ENCODE measurements around the gene ULK4. TPM values are rescaled to one million over a fixed set of nuclear protein-coding genes. Genes with fewer than 3 reads are reported as not detected.
"Not testable (repeated sequence)": the region's sequence is repeated elsewhere in the genome, so short reads cannot be mapped to it uniquely, and the experiment has no call there.

The ULK4 gene
- total RNA-seq, 1 donor from 2014 or later = 5.1 TPM

DNA sequence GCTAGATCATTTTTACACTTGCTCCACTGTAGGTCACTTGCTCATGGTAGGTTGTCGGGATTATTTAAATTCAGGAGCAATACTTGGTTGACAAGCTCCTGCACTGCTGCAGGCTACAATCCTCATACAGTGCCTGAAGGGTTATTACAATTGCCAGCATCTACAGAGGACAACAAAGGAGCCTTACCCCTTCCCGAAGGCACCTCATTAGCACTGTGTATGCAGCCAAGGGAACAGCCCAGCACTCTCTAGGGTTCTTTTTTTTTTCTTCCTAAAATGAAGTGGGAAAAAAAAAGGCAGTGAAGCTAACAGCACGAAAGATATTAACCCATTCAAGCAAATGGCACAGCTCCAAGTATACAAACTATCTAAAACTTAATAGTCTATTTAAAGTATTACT lies 142.7 kb downstream of the ULK4 start:
- intact Hi-C loops (cut with DNase I) = no loop called here
- DNase-seq (ENCODE audit: low spot score) = no peak

DNA sequence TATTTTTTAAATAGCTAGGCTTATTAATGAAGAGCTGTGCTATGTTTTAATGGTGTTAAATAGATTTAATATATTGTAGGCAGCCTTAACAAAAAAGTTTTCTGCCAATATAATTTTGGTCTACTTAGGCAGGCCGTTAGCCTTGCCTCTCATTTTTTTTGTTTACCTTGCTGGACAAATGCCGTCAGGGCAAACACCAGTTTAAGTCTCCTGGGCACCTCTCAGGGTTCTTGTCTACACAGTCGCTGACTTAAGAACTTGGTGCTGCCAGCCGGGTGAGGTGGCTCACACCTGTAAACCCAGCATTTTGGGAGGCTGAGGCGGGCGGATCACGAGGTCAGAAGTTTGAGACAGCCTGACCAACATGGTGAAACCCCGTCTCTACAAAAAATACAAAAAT lies 153.3 kb downstream of the ULK4 start:
- intact Hi-C loops (cut with DNase I) = no loop called here
- DNase-seq (ENCODE audit: low spot score) = no peak

DNA sequence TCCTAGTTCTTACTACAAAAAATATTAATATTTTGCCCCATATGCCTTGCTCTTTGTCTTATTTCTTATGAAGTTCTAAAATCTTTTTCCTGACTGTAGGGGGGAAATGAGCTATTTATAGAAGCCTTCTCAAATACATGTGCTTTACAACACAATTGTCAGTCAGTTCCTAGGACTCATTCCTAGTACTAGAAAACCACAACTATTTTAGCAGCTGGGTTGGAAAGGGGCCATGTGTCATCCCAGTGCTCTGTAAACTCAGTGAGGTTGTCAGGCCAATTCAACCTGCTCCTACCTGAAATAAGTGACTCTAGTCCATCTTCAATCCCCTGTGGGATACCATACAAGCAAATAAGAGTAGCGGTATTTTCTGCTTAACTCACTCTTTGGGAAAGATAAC lies 153.8 kb downstream of the ULK4 start:
- no peak for DNase-seq (ENCODE audit: low spot score)
- intact Hi-C loops (cut with DNase I) = no loop called here

DNA sequence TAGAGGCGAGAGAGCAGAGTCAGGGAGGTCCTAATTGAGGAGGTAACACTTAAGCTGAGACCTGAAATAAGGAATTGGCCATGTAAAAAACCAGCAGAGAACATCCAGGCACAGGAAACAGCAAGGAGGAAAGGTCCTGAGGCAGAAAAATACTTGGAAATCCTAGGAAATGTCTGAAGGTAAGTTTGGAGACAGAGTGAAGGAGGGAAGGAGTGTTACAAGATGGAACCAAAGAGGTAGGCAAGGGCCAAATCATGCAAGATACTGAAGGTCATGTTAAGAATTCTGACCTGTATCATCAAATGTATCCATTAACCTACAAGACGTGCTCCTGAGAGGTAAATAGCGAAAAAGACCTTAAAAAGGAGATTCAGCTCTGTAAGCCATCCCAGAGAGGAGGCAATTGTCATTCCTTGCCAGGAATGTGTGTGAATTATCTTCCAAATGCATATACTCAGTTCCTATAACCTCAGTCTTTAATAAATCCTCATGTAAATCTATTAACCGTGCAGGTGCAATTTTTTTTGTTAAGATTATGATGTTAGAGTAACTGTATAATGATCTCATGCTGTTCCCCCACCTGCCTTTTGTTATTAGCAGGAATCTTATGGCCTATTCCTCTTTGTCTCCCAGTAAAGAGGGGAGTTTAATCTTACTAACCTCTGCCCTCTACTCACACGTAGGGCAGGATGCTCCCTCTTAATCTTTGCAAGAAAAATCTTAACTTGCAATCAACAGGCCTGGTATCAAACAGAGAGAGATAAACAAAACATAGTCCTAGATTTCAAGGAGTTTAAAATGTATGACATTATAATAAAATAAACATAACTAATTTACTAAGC lies 166.9 kb downstream of the ULK4 start:
- intact Hi-C loops (cut with DNase I) = no loop called here
- no peak for DNase-seq (ENCODE audit: low spot score)

DNA sequence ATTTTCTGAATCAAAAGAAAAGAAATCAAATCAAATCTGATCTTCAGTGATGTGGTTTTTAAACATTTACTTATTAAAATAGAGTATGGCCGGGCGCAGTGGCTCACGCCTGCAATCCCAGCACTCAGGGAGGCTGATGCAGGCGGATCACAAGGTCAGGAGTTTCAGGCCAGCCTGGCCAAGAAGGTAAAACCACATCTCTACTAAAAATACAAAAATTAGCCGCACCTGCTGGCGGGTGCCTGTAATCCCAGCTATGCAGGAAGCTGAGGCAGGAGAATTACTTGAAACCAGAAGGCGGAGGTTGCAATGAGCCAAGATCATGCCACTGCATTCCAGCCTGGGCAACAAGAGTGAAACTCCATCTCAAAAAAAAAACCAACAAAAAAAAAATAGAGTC lies 169.1 kb downstream of the ULK4 start:
- DNase-seq (ENCODE audit: low spot score) = no peak
- intact Hi-C loops (cut with DNase I) = no loop called here

DNA sequence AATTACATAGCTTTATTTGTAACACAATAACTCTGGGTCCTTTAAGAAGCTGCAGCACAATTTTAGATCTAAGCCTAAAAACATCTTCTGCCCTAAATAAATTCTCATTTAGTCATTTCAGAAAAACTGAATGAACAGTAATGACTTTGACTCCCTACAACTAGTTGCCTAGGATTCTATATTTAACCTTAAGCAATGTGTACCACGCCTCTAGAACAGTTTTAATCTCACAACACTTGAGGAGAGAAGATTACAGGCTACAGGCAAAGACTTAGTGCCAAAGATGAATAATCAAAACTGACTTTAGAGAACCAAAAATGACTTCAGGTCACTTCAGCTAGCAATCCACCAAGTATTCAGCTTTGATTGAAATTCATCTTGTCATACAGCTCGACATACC lies 192.8 kb downstream of the ULK4 start:
- no peak for DNase-seq (ENCODE audit: low spot score)
- intact Hi-C loops (cut with DNase I) = no loop called here

DNA sequence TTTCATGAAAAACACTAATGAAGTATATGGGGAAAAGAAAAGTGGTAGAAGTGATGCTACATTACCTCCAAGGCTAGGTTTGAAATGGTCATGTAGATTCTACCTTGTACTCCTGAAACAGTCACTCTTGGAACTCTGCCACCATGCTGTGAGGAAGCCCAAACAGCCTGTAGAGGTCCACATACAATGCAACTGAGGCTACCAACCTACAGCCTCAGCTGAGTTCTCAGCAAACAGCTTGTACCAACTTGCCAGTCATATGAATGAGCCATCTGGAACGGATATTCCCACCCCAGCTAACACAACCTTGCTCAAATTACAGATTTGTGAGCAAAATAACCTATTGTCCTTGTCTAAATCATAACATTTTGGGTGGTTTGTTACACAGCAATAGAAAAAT lies 193.5 kb downstream of the ULK4 start:
- intact Hi-C loops (cut with DNase I) = no loop called here
- DNase-seq (ENCODE audit: low spot score) = no peak

DNA sequence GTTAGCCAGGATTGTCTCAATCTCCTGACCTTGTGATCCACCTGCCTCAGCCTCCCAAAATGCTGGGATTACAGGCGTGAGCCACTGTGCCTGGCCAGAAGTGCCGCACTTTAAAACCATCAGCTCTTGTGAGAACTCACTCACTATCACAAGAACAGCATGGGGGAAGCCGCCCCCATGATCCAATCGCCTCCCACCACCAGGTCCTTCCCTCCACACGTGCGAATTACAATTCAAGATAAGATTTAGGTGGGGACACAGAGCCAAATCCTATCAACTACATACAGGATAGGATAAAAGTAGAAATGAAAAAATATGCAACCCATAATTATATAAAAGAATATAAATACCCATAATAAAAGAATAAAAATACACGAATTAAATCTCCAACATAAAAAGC lies 199.0 kb downstream of the ULK4 start:
- intact Hi-C loops (cut with DNase I); DNase-seq (ENCODE audit: low spot score): not testable (repeated sequence)

DNA sequence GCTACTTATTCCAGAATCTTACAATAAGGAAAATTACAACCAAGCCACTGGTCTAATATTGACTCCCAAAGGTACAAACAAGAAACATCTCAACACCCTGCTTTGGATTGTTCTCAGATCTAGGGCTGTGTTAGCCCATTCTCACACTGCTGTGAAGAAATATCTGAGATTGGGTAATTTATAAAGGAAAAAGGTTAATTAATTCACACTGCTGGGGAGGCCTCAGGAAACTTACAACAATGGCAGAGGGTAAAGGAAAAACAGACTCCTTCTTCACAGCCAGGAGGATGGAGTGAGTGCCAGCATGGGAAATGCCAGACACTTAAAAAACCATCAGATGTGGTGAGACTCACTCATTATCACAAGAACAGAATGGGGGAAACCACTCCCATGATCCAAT lies 208.3 kb downstream of the ULK4 start:
- intact Hi-C loops (cut with DNase I) = no loop called here
- DNase-seq (ENCODE audit: low spot score) = no peak

DNA sequence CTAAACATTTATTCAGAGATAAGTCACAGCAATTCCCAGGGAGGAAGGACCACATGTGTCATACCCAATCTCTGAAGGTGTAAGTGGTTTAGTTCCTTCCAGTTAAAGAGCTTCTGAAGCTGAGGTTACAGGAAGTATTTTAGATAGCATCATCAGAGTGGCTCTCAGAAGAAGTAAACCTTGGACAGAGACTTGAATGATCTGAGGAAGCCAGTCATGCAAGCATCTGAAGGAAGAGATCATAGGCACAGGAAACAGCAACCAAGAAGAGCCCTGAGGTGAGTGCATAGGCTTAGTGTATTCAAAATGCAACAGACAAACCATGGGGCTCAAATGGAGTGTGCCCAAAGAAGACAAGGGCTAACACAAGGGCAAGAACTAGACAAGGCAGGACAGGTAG lies 210.3 kb downstream of the ULK4 start:
- DNase-seq (ENCODE audit: low spot score) = no peak
- intact Hi-C loops (cut with DNase I) = no loop called here

DNA sequence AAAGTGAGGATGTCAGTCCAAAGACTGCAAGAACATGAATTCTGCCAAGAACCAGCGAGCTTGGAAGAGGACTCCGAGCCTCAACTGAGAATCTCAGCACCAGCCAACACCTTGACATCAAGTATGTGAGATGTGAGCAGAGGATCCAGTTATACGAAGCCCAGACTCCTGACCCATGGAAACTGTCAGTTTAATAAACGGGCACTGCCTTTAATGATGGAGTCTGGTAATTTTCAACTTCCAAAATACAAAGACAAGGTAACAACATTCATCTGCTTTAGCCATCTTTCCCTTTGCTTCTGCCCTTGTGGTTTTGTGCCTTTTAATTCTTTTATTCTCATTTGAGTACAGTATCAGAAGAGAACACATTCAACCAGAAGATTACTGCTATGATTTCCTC lies 211.9 kb downstream of the ULK4 start:
- intact Hi-C loops (cut with DNase I) = no loop called here
- no peak for DNase-seq (ENCODE audit: low spot score)

DNA sequence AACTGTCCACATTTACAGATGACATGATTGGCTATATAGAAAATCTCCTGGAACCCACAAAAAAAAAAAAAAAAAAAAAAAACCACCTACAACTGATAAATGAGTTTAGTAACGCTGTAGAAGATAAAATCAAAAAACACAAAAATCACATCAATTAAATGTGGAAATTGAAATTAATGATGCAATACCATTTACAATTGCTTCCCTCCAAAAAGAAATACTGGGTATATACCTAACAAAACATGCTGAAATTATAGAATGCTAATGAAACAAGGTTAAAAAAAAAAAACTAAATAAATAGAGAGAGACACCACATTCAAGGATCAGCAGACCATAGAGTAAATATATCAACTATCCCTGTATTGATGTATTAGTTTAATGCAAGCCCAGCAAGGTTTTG lies 215.7 kb downstream of the ULK4 start:
- intact Hi-C loops (cut with DNase I) = no loop called here
- DNase-seq (ENCODE audit: low spot score) = no peak

DNA sequence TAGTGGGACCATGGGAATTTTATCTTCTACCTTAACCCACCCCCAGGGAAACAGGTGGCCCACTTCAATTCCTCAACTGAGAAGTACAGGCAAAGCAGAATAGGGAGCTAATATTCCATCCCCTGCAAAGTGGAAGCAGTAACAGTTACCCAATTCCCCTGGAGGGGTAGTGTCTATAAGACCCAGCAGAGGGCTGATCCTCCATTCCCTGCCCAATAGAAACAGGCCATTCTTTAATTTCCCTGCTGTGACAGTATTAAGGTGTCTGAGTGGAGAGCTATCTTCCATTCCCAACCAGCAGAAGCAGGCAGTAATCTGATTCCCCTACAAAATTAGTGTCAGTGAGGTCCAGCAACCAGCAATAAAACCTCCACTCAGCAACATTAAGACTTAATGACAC lies 219.8 kb downstream of the ULK4 start:
- no peak for DNase-seq (ENCODE audit: low spot score)
- intact Hi-C loops (cut with DNase I) = no loop called here

DNA sequence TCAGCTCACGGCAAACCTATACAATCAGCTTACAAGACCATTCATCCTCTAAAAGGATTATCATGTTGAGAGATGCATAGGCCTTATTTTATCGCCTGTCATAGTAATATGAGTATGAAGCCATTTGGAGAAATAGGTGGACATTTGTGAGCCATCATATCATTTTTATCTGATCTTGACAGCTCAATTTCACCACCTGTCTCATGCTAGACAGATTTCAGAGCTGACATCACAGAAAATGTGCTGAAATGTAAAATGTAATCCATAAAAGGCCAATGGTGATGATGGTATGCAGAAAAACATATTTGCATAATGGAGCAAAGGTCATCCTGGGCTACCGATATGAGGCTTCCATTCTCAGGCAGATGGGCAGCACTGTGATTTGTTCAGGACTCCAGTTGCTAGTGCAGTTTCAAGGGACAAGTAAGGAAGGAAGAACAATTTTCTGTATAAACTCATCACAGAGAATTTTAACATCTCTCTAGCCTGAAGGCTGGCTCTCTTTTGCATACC lies 221.5 kb downstream of the ULK4 start:
- intact Hi-C loops (cut with DNase I) = no loop called here

DNA sequence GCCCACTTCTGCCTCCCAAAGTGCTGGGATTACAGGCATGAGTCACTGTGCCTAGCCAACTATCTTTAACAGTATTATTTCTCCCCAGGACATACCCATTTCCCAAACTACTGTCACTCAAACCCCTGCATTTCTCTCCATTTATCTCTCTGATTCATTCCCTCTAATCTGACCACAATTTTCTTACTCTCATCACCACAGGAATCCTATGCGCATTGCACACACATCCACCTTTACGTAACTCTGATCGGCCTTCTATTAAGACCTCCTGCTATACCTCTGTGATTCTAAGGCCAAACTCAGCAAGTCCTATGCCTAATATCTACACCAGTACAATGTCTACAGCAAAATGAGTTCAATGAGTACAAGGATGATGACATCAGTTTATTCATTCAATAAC lies 235.0 kb downstream of the ULK4 start:
- DNase-seq (ENCODE audit: low spot score) = no peak
- intact Hi-C loops (cut with DNase I) = no loop called here

More for the DNA sequence above, 221.5 kb downstream of the ULK4 start:
- no peak for DNase-seq (ENCODE audit: low spot score)

DNA sequence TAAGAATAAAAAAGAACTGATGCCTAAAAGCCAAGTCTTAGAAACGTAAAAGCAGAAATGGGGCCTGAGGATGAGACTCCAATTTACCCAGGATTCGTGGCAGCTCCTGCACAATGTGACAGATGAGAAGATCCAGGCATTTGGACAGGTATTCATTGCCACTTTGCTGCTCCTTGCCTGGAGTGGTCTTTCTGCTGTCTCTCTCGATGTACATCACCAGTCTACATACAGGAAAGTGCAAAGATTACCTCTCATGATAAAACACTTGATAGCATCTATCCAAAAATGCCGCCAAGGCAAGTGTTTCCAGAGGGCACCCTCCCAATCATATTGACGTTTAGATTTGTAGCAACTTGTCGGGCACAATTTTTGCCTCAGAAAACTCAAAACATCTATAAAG lies 244.3 kb downstream of the ULK4 start:
- no peak for DNase-seq (ENCODE audit: low spot score)
- intact Hi-C loops (cut with DNase I) = loop anchor here (5.0 kb wide), 1 partner anchor 1135 kb away; no protein-coding TSS in a partner anchor

DNA sequence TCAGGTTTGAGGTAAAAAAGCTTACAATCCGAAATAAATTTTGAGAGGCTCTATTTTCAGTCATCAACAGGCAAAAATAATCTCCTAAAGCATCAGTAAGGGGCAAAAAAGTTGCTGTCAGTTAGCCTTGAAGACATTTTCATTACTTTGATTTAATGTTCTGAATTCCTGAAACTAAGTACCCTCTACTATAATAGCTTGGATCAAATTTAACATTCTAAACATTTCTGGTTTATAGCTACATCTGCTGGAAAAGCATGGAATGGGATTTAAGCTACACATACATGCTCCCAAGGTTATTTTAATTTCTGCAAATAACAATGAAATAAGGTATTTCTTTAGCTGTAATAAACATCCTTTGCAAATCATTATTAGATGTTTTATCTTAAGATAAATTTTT lies 245.4 kb downstream of the ULK4 start:
- no peak for DNase-seq (ENCODE audit: low spot score)
- intact Hi-C loops (cut with DNase I) = loop anchor here (5.0 kb wide), 1 partner anchor 1134 kb away; no protein-coding TSS in a partner anchor

DNA sequence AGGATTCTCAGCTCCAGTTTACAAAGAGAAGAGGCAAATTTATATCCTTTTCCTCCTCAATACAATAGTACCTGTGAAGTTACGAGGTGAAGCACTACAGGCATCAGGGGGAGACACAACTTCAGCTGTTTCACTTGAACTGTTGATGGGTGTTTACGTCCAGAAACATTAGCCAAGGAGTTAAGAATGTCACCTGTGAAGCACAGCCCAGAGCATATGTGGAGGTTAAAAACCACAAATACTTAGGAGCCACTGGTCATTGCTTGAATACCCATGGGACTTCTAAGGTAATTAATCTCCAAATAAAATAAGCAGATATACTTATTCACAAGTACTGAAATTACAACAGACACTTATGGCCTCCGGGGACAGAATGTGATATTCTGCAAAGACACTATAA lies 246.5 kb downstream of the ULK4 start:
- DNase-seq (ENCODE audit: low spot score) = no peak
- intact Hi-C loops (cut with DNase I) = loop anchor here (5.0 kb wide), 1 partner anchor 1133 kb away; no protein-coding TSS in a partner anchor

DNA sequence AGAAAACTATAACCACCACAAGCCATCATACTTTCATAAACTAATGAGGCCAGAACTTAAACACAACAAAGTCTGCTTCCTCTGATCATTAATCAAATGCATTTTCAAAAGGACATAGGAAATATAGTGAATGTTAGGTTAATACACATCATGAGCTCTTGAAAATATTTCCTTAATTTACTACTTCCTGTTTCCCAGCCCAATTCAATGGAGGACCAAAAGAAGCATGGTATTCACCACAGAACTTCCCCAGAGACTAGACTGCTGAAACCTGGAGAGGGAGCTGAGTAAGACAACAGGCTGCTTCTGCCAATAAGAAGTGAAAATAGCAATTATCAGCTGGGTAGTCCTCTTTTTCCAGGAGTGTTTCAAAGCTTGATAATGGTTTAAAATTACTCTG lies 250.3 kb downstream of the ULK4 start:
- intact Hi-C loops (cut with DNase I) = no loop called here
- DNase-seq (ENCODE audit: low spot score) = no peak

DNA sequence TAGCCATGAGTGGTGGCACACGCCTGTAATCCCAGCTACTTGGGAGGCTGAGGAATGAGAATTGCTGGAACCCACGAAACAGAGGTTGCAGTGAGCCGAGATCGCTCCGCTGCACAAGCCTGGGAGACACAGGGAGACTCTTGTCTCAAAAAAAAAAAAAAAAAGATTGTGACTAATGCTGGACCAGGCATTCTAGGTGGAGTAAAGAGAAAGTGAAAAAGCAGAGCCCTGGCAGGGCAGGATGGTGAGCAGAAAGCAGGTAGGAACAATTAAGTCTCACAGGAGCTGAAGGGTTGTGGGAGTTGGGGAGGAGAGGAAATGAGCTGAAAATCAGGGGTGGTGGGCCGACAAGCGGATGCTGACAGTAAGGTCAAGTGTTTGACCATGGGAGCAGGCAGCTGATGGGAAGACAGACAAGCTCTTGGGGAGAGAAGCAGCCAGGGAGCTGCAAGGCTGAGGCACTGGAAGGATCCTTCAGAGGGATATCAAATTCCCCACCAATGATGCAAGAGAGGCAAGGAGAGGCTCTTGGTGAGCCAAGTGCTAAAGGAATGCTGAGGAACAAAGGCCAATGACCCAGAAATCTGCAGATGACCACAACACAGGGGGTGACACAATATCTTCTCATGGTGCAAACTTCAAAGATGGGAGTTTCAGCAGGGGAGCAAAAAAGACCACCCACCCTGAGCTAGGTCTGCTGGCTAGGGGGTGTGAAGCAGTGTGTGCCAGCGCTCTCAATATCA lies 251.1 kb downstream of the ULK4 start:
- no peak for DNase-seq (ENCODE audit: low spot score)
- intact Hi-C loops (cut with DNase I) = no loop called here

DNA sequence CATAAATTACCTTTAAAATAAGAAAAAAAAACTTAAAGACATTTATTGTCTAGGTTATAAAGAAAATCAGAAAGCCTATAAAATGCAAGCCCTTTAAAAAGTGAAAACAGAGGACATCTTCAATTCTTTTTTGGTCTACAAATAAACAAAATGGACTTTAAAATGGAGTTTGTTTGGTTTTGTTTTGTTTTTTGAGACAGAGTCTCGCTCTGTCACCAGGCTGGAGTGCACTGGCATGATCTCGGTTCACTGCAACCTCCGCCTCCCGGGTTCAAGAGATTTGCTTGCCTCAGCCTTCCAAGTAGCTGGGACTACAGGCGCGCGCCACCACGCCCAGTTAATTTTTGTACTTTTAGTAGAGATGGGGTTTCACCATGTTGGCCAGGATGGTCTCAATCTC lies 252.7 kb downstream of the ULK4 start:
- intact Hi-C loops (cut with DNase I) = loop anchor here (10.0 kb wide), 1 partner anchor 426 kb away; no protein-coding TSS in a partner anchor

More for the DNA sequence above, 252.7 kb downstream of the ULK4 start:
- DNase-seq (ENCODE audit: low spot score) = not testable (repeated sequence)
